HG03575 (cell line): ENCODE data around the gene TEX29.

ENCODE experiments used
- ATAC-seq: cut with Tn5 transposase; IDR thresholded peaks from one replicate; pipeline ENCODE4 v1.9.1; 2021; ENCODE audit not compliant: unreplicated experiment, insufficient number of reproducible peaks, low FRiP score; ENCODE audit errors: extremely low read depth

TEX29 gene

GRCh38 chr13:111361046-111361872, 40.8 kb downstream of the TEX29 start:
- ATAC-seq = no peak

DNA sequence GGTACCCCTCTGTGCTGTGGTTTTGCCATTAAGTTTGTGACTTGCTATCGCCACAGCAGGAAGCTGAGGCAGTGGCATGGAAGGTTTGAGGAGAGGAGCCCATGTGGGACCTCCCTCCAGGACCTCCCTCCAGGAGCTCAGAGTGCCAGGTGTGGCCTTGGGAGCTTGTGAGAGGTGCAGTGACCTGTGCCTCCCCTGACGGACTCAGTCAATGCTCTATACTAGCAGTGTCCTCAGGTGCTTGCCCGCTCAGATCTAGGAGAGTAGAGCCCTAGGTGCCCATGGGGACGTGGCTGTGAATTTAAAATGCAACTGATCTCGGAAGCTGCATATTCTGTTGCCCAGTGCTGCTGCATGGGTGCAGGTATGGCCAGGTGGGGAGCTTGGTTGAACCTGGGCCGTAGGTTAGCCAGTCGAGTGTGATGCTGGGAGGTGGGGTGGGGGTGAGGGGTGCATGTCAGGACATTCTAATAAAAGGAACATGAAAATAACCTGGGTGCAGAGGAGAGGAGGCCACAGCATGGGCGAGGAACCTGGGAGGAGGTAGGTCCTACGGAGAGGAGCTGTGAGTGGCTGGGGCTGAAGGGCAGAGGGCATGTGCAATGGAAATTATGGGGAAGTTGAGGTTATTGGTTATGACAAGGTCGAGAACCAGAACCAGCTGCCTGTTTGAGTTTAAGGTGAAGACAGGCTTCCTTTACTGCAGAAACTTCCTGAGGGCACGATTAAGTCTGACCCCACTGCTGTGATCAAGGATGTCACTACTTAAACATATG, 41.6 kb downstream of the TEX29 start:
- ATAC-seq = no peak

DNA sequence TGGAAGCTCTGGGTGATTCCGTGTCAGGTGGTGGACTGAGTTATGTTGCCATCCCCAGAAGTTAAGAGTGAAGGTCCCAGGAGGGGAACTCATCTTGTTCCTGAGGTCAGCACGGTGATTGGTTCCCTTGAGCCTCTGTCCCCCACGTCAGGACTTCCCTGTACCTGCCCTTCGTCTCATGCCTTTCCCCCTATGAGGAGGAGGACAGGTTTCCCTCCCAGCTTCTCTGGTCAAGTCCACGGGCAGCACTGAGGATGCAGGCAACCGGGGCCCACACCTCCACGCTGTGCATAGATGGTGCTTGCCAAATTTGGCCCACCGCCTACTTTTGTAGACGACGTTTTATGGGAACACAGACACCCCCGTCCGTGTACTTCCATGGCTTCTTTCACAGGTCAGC, 42.7 kb downstream of the TEX29 start:
- no peak for ATAC-seq

GRCh38 chr13:111363591-111363990, 43.1 kb downstream of the TEX29 start:
- ATAC-seq = no peak

DNA sequence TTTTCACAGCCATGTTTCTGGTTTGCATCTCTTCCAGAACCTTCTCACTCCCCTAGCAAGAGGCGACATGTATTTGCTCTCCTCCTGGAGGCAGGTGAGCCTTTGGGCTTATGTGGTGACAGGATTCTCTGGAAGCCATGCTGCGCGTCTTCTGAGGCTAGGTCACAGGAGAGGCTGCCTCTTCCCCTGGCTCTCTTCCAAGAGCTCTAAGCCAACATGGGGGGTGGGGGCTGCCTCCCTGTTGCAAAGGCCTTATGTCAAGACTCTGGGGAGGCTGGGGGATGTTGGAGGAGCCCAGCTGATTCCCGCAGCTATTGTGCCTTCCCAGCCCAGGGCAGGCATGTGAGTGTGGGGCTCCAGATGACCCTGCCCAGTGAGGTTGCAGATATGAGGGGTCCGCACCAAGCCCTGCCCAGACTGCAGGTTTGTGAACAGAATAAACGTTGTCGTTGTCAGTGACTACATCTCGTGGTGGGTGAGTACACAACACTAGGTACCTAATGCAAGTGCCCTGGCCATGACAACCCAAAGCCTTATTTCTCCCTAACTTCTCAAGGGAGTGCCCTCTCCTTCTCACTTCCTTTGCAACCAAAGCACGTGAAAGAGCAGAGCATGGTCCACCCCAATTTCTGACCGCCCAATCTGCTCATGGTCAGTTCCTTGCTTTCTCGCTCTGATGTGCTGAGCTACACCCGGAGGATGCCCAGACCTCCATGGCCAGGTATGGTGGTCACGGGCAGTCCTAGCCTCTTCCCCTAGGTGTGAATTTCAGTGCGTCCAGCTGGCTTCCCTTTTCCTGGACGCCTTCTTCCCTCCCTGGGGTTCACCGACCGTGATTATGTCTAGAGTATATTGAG, 44.9 kb downstream of the TEX29 start:
- no peak for ATAC-seq

- no peak for ATAC-seq
These were observed 46.9 kb downstream of the TEX29 start for GRCh38 chr13:111367340-111367739.

GRCh38 chr13:111368091-111368490, 47.6 kb downstream of the TEX29 start:
- ATAC-seq = no peak

- ATAC-seq = no peak
These were observed 49.7 kb downstream of the TEX29 start for GRCh38 chr13:111370147-111370546.

GRCh38 chr13:111370570-111371535, 50.4 kb downstream of the TEX29 start:
- ATAC-seq = no peak

DNA sequence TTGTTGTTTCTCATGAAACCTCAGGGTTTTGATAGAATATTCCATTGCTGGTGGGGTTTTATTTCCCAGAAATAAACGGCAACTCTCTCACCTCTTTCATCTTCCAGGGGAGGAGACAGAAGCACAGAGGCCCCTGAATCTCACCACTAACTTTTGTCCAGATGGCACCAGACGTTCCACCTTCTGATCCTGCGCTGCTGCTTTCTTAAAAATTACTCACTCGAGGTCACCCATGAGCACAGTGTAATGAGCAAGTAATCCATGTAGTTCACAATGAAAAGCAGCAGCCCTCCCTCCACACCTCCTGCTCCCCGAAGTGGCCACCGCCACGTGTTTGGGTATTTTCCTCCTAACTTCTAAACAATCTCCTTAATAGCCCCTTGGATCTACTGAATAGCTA, 51.3 kb downstream of the TEX29 start:
- no peak for ATAC-seq

GRCh38 chr13:111372651-111373425, 52.4 kb downstream of the TEX29 start:
- ATAC-seq = no peak

- no peak for ATAC-seq
These were observed 53.0 kb downstream of the TEX29 start for GRCh38 chr13:111373486-111373885.

GRCh38 chr13:111380431-111380830, 60.0 kb downstream of the TEX29 start:
- ATAC-seq = no peak

- ATAC-seq = no peak
These were observed 62.0 kb downstream of the TEX29 start for GRCh38 chr13:111382411-111382810.

- no peak for ATAC-seq
These were observed 62.4 kb downstream of the TEX29 start for GRCh38 chr13:111382877-111383276.

DNA sequence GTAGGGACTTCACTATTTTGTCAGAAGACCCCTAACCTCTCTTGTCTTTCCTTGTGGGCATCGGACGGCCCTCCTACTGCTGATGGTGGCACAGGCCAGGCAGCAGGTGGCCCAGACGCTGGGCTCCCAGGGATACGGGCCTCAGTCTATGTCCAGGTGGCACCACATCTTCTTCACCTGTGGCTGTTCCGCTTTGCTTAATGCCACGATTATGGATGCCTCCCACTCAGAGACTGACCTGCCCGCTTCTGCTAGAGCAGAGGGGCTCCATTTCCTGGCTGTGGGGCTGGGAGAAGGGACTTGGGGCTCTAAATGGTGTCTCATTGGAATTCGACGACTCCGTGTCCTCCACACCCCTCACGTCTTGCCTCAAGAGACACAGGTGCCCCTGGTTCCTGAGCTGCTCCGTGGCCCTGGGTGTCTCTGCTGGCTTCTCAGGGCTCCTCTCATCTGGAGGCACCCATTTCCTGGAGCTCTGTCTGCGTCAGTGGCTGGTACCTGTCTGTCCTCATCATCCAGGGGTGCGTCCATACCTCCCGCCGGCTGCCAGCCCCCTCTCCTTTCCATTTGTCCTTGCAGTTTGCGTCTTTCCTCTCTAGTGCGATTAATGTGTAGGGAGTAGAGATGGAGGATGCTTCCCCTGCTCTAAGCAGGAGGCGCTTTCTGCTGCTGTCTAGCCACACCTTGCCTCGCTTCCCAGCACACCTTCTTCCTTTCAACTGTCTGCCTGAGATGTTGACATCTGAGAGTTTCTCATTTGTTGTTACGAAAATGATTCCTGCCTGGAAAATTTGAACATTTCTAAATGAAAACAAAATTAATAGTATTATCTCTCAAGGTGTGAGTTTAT, 63.4 kb downstream of the TEX29 start:
- ATAC-seq = no peak
